HepG2 (cell line): ENCODE results near the gene PSMB3. TPM values are rescaled to one million over a fixed set of nuclear protein-coding genes. Genes with fewer than 3 reads are reported as not detected.

Experiments used
- CCAR2 ChIP-seq: fragments of 200-400 bp; formaldehyde crosslinking; optimal IDR thresholded peaks from 2 replicates; pipeline ENCODE3; 2018; ENCODE audit warnings: low read depth, mild to moderate bottlenecking, low read length, moderate library complexity
- EEA1 ChIP-seq: sonication (generic); formaldehyde crosslinking; IDR thresholded peaks from 2 replicates; pipeline ENCODE4 v1.5.1; 2020; ENCODE audit warnings: mild to moderate bottlenecking, missing genetic modification reagents, borderline replicate concordance
- KLF16 ChIP-seq, 2 experiments: sonication (generic) in 1 of 2; formaldehyde crosslinking in 1 of 2; IDR thresholded peaks; 2 replicates each; pipeline versions ENCODE4 v1.6.1 to v1.8.0; 2016 to 2023; ENCODE audit warnings: missing genetic modification reagents in 2 of 2, missing compliant biosample characterization in 1 of 2
- NR1H2 ChIP-seq: sonication (generic); formaldehyde crosslinking; IDR thresholded peaks from 2 replicates; pipeline ENCODE4 v1.8.1; 2022; ENCODE audit warnings: low read depth, missing genetic modification reagents, borderline replicate concordance
- NR2F2 ChIP-seq: IDR thresholded peaks from 2 replicates; pipeline ENCODE4 v1.6.1; 2012; ENCODE audit warnings: low read depth, inconsistent platforms, borderline replicate concordance
- NRL ChIP-seq: sonication (generic); formaldehyde crosslinking; IDR thresholded peaks from 2 replicates; pipeline ENCODE4 v1.5.0; 2020; ENCODE audit warnings: missing genetic modification reagents, mild to moderate bottlenecking, moderate library complexity, borderline replicate concordance
- RBAK ChIP-seq: sonication (generic); formaldehyde crosslinking; IDR thresholded peaks from 2 replicates; pipeline ENCODE4 v1.5.1; 2020; ENCODE audit warnings: mild to moderate bottlenecking, missing genetic modification reagents
- SPEN ChIP-seq: sonication (generic); formaldehyde crosslinking; IDR thresholded peaks from 2 replicates; pipeline ENCODE4 v1.5.1; 2020; ENCODE audit warnings: low read depth, mild to moderate bottlenecking, missing genetic modification reagents
- THYN1 ChIP-seq: sonication (generic); formaldehyde crosslinking; IDR thresholded peaks from 2 replicates; pipeline ENCODE4 v1.8.1; 2023; ENCODE audit warnings: low read depth, mild to moderate bottlenecking, moderate library complexity, missing genetic modification reagents, borderline replicate concordance
- ZIK1 ChIP-seq: sonication (generic); formaldehyde crosslinking; IDR thresholded peaks from 2 replicates; pipeline ENCODE4 v1.5.0; 2020; ENCODE audit warnings: mild to moderate bottlenecking, low read depth, missing genetic modification reagents, borderline replicate concordance
- ZNF180 ChIP-seq: sonication (generic); formaldehyde crosslinking; IDR thresholded peaks from 2 replicates; pipeline ENCODE4 v1.4.0; 2020; ENCODE audit warnings: low read depth, missing genetic modification reagents, borderline replicate concordance
- ZNF234 ChIP-seq: sonication (generic); formaldehyde crosslinking; conservative IDR thresholded peaks from 2 replicates; pipeline ENCODE4 v1.5.1; 2020; ENCODE audit warnings: mild to moderate bottlenecking, missing genetic modification reagents
- ZNF407 ChIP-seq: sonication (generic); formaldehyde crosslinking; IDR thresholded peaks from one replicate; pipeline ENCODE4 v1.5.1; 2020; ENCODE audit warnings: mild to moderate bottlenecking, missing genetic modification reagents; ENCODE audit errors: not compliant biosample characterization
- ZNF747 ChIP-seq: sonication (generic); formaldehyde crosslinking; IDR thresholded peaks from 2 replicates; pipeline ENCODE4 v1.8.1; 2023; ENCODE audit warnings: missing genetic modification reagents, mild to moderate bottlenecking, borderline replicate concordance
- polyA plus RNA-seq, 8 experiments: library from polyadenylated mRNA; depleted of rRNA in 3 of 8; stranded (reverse) in 7 of 8; unstranded in 1 of 8; fragments of >200 nt; fragmentation: Illumina TruSeq in 4 of 8; extraction: Trizol in 4 of 8; gene quantifications; 2 replicates each; pipeline versions ENCODE4 v1.2.1 to v1.2.3, GENCODE V29; 2011 to 2016; ENCODE audit warnings: low read depth in 4 of 8, missing spikeins in 1 of 8, mixed read lengths in 1 of 8; ENCODE audit not compliant: insufficient read depth in 1 of 8
- total RNA-seq, 5 experiments: library from RNA; depleted of rRNA; stranded (reverse); fragments of >200 nt; fragmentation: Illumina TruSeq; extraction: Trizol; gene quantifications; 2 replicates each; pipeline ENCODE4 v1.2.3, GENCODE V29; 2016; ENCODE audit warnings: low read depth in 1 of 5
- TF ChIP-seq, protein P1 (sequence below): sonication (generic); formaldehyde crosslinking; IDR thresholded peaks from 2 replicates; pipeline ENCODE4 v1.5.0; 2020; ENCODE audit warnings: missing genetic modification reagents

The PSMB3 gene
- total and polyA plus RNA-seq, 2 of the 13 experiments (the other 11 are each of a cell fraction or from before 2014, with no cell fraction given): 366 to 517 TPM

GRCh38 chr17:38703742-38704605 lies 48.6 kb upstream of the PSMB3 start (continued):
- TF ChIP-seq ZNF407 (CRISPR knock-in tag) (peak; percentile 52), ZNF234 (CRISPR knock-in tag) (no peak), NR2F2 (peak; percentile 93), ZIK1 (CRISPR knock-in tag) (no peak), NR1H2 (no peak; the same call in none of the 2 replicates), KLF16 (CRISPR knock-in tag; IDR thresholded peaks at IDR 0.05) (peak; percentile 95 to 100), EEA1 (CRISPR knock-in tag) (peak; percentile 81; the same call in 1 of the 2 replicates), CCAR2 (peak; percentile 100), ZNF180 (CRISPR knock-in tag) (no peak), THYN1 (CRISPR knock-in tag) (peak; percentile 89; the same call in 1 of the 2 replicates), RBAK (0 out of 2 replicates have a peak, but pooled peaks have one; percentile 61), SPEN (CRISPR knock-in tag) (peak; percentile 79), ZNF747 (CRISPR knock-in tag) (peak; percentile 96), NRL (CRISPR knock-in tag) (peak; percentile 98)
- TF ChIP-seq, protein P1, sequence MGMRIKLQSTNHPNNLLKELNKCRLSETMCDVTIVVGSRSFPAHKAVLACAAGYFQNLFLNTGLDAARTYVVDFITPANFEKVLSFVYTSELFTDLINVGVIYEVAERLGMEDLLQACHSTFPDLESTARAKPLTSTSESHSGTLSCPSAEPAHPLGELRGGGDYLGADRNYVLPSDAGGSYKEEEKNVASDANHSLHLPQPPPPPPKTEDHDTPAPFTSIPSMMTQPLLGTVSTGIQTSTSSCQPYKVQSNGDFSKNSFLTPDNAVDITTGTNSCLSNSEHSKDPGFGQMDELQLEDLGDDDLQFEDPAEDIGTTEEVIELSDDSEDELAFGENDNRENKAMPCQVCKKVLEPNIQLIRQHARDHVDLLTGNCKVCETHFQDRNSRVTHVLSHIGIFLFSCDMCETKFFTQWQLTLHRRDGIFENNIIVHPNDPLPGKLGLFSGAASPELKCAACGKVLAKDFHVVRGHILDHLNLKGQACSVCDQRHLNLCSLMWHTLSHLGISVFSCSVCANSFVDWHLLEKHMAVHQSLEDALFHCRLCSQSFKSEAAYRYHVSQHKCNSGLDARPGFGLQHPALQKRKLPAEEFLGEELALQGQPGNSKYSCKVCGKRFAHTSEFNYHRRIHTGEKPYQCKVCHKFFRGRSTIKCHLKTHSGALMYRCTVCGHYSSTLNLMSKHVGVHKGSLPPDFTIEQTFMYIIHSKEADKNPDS: peak; percentile 95
